HG03442 (cell line): ENCODE measurements around the gene FAM9C.
A peak's percentile ranks its signal among the peaks of the same experiment; 100 is the strongest.

Experiments used
- ATAC-seq: cut with Tn5 transposase; IDR thresholded peaks from one replicate; pipeline ENCODE4 v1.9.1; 2021; ENCODE audit warnings: mild to moderate bottlenecking, moderate library complexity; ENCODE audit not compliant: unreplicated experiment

The FAM9C gene

GRCh38 chrX:13008851-13009250, 35.6 kb downstream of the FAM9C start:
- ATAC-seq = no peak

- ATAC-seq = no peak
Observed at GRCh38 chrX:13008189-13008533, 36.3 kb downstream of the FAM9C start.

- ATAC-seq = no peak
Observed at GRCh38 chrX:13007519-13008188, 36.8 kb downstream of the FAM9C start.

- ATAC-seq = peak; percentile 51
Observed at GRCh38 chrX:13005661-13006473, 38.6 kb downstream of the FAM9C start.

- no peak for ATAC-seq
Observed at GRCh38 chrX:13001961-13002671, 42.3 kb downstream of the FAM9C start.

GRCh38 chrX:13001097-13001496, 43.3 kb downstream of the FAM9C start:
- no peak for ATAC-seq

- peak; percentile 39 for ATAC-seq
Observed at GRCh38 chrX:13000301-13000811, 44.1 kb downstream of the FAM9C start.

GRCh38 chrX:12999422-12999821, 45.0 kb downstream of the FAM9C start:
- peak; percentile 48 for ATAC-seq

GRCh38 chrX:12997906-12998687, 46.3 kb downstream of the FAM9C start:
- no peak for ATAC-seq

GRCh38 chrX:12996934-12997435, 47.4 kb downstream of the FAM9C start:
- no peak for ATAC-seq

- ATAC-seq = no peak
Observed at GRCh38 chrX:12994321-12994720, 50.1 kb downstream of the FAM9C start.

- ATAC-seq = no peak
Observed at GRCh38 chrX:12993826-12994225, 50.6 kb downstream of the FAM9C start.

GRCh38 chrX:12992544-12993118, 51.8 kb downstream of the FAM9C start:
- ATAC-seq = no peak

GRCh38 chrX:12991575-12991974, 52.8 kb downstream of the FAM9C start:
- no peak for ATAC-seq

- no peak for ATAC-seq
Observed at GRCh38 chrX:12989461-12989860, 55.0 kb downstream of the FAM9C start.

GRCh38 chrX:12988797-12989196, 55.6 kb downstream of the FAM9C start:
- ATAC-seq = no peak

- no peak for ATAC-seq
Observed at GRCh38 chrX:12987900-12988594, 56.4 kb downstream of the FAM9C start.

GRCh38 chrX:12987340-12987739, 57.1 kb downstream of the FAM9C start:
- no peak for ATAC-seq

GRCh38 chrX:12986886-12987285, 57.5 kb downstream of the FAM9C start:
- ATAC-seq = no peak
